Measurements from ENCODE around the gene HCAR2. TPM values are rescaled to one million over a fixed set of nuclear protein-coding genes. Genes with fewer than 3 reads are reported as not detected.

Gene HCAR2
- total RNA-seq, 1 experiment from 2014 or later = 0.18 TPM

GRCh38 chr12:122691566-122691965 lies 11.6 kb downstream of the HCAR2 start:
- Mint-ChIP-seq H3K27ac (ENCODE audit: unreplicated experiment) (no peak overlapping the region), H3K9me3 (ENCODE audit: unreplicated experiment) (no peaks in the 10 kb centered on the region), H3K27me3 (ENCODE audit: insufficient read depth, unreplicated experiment) (no peaks in the 10 kb centered on the region), H3K36me3 (ENCODE audit: insufficient read depth, unreplicated experiment) (no peaks in the 10 kb centered on the region), H3K4me3 (ENCODE audit: unreplicated experiment) (no peak overlapping the region), H3K4me1 (ENCODE audit: low read depth, unreplicated experiment) (peaks cover 12% of the 10 kb centered on the region)
- BruUV-seq (replicated peaks) = no TSS peak
- Histone ChIP-seq H3K9me3 (0 out of 2 replicates have a peak, but pooled peaks cover 4% of the 10 kb centered on the region), H3K27me3 (replicated peaks; ENCODE audit: control insufficient read depth, insufficient read depth, low read length) (no peaks in the 10 kb centered on the region), H3K4me1 (peaks cover 3% of the 10 kb centered on the region; the same call in 1 of the 2 replicates), H3K4me3 (ENCODE audit: low read depth, low read length) (no peak overlapping the region), H3K36me3 (ENCODE audit: control insufficient read depth, insufficient read depth, low read length) (no peaks in the 10 kb centered on the region)
- ChIA-PET POLR2A (no interaction called here), CTCF (no interaction called here)
- no peak for TF ChIP-seq CTCF (IDR thresholded peaks at IDR 0.05; ENCODE audit: insufficient read depth in 1 of 2, low read depth in 1 of 2, low read length in 1 of 2, severe bottlenecking in 1 of 2, unreplicated experiment in 1 of 2)
- intact Hi-C loops (cut with micrococcal nuclease; ENCODE audit: unreplicated experiment) = no loop called here
- DNase-seq = no peak

GRCh38 chr12:122688291-122688690 lies 14.9 kb downstream of the HCAR2 start:
- intact Hi-C loops (cut with micrococcal nuclease; ENCODE audit: unreplicated experiment) = no loop called here
- DNase-seq = no peak
- BruUV-seq (replicated peaks) = no TSS peak
- Histone ChIP-seq H3K4me3 (ENCODE audit: low read depth, low read length) (no peak overlapping the region), H3K4me1 (no peaks in the 10 kb centered on the region), H3K36me3 (ENCODE audit: control insufficient read depth, insufficient read depth, low read length) (no peaks in the 10 kb centered on the region), H3K9me3 (0 out of 2 replicates have a peak, but pooled peaks cover 4% of the 10 kb centered on the region), H3K27me3 (replicated peaks; ENCODE audit: control insufficient read depth, insufficient read depth, low read length) (no peaks in the 10 kb centered on the region)
- POLR2A ChIA-PET = no interaction called here
- Mint-ChIP-seq H3K27ac (ENCODE audit: unreplicated experiment) (no peak overlapping the region), H3K4me3 (ENCODE audit: unreplicated experiment) (no peak overlapping the region), H3K4me1 (ENCODE audit: low read depth, unreplicated experiment) (peaks cover 1% of the 10 kb centered on the region), H3K36me3 (ENCODE audit: insufficient read depth, unreplicated experiment) (no peaks in the 10 kb centered on the region), H3K9me3 (ENCODE audit: unreplicated experiment) (no peaks in the 10 kb centered on the region), H3K27me3 (ENCODE audit: insufficient read depth, unreplicated experiment) (no peaks in the 10 kb centered on the region)
- no peak for TF ChIP-seq CTCF (IDR thresholded peaks at IDR 0.05; ENCODE audit: insufficient read depth in 1 of 2, low read depth in 1 of 2, low read length in 1 of 2, severe bottlenecking in 1 of 2, unreplicated experiment in 1 of 2)
- CTCF ChIA-PET = no interaction called here

- 0 out of 2 replicates have a peak, but pooled peaks cover 4% of the 10 kb centered on the region for H3K9me3 ChIP-seq
- no peaks in the 10 kb centered on the region for H3K27me3 Mint-ChIP-seq (ENCODE audit: insufficient read depth, unreplicated experiment)
- intact Hi-C loops (cut with micrococcal nuclease; ENCODE audit: unreplicated experiment) = no loop called here
- H3K4me1 ChIP-seq = no peaks in the 10 kb centered on the region
- H3K36me3 Mint-ChIP-seq (ENCODE audit: insufficient read depth, unreplicated experiment) = no peaks in the 10 kb centered on the region
- H3K27me3 ChIP-seq (replicated peaks; ENCODE audit: control insufficient read depth, insufficient read depth, low read length) = no peaks in the 10 kb centered on the region
- no peak overlapping the region for H3K4me3 ChIP-seq (ENCODE audit: low read depth, low read length)
- no peak overlapping the region for H3K4me3 Mint-ChIP-seq (ENCODE audit: unreplicated experiment)
- no peaks in the 10 kb centered on the region for H3K9me3 Mint-ChIP-seq (ENCODE audit: unreplicated experiment)
- no peak overlapping the region for H3K27ac Mint-ChIP-seq (ENCODE audit: unreplicated experiment)
- DNase-seq = no peak
- TF ChIP-seq CTCF (IDR thresholded peaks at IDR 0.05; ENCODE audit: insufficient read depth in 1 of 2, low read depth in 1 of 2, low read length in 1 of 2, severe bottlenecking in 1 of 2, unreplicated experiment in 1 of 2) = no peak
- POLR2A ChIA-PET = no interaction called here
- no TSS peak for BruUV-seq (replicated peaks)
- CTCF ChIA-PET = no interaction called here
- no peaks in the 10 kb centered on the region for H3K36me3 ChIP-seq (ENCODE audit: control insufficient read depth, insufficient read depth, low read length)
- no peaks in the 10 kb centered on the region for H3K4me1 Mint-ChIP-seq (ENCODE audit: low read depth, unreplicated experiment)
Observed at GRCh38 chr12:122687086-122687485, 16.1 kb downstream of the HCAR2 start.
